GM21381 (cell line): Measurements from ENCODE around the gene CD7.

Source experiments
- ATAC-seq: cut with Tn5 transposase; IDR thresholded peaks from one replicate; pipeline ENCODE4 v1.9.1; 2021; ENCODE audit warnings: mild to moderate bottlenecking, moderate library complexity; ENCODE audit not compliant: unreplicated experiment

CD7 gene

GRCh38 chr17:82316651-82317393 lies 586 bp downstream of the CD7 start:
- ATAC-seq, result no peak

GRCh38 chr17:82315703-82316358 lies 1.6 kb downstream of the CD7 start:
- no peak for ATAC-seq

- ATAC-seq, result no peak
Observed at GRCh38 chr17:82314727-82315605, 2.4 kb downstream of the CD7 start.

DNA sequence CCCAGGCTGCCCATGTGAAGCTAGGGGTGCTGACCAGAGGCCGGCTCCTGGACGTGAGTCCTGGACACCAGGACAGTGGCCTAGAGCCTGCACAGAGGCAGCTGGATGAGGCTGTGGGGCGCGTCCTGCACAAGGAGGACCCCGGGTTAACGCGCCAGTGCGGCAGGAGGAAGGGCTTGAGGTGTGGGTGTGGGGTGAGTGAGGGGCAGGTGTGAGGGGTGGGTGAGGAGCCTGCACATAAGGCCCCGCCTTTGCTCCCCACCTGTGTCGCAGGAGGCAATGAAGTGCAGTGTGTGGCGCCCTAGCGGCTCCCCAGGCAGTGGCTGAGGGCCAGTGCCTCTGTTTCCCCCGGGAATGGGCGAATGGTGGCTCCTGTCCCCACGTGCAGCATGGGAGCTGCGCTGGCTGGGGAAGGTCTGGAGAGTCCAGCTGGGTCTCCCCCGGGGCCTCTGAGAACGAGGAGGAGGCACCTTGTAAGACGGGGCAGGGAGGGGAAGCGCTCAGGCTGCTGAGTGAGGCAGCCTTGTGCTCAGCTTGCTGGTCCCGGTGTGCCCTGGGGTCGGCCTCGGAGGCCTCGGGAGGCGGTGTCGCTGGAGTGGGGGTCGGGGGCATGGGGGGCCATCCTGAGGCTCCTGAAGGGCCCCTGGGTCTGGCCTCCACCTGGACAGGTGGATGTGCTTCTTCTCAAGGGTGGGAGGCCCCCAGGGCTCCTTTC lies 3.2 kb downstream of the CD7 start:
- ATAC-seq, result no peak

- no peak for ATAC-seq
Observed at GRCh38 chr17:82313195-82314011, 4.0 kb downstream of the CD7 start.

DNA sequence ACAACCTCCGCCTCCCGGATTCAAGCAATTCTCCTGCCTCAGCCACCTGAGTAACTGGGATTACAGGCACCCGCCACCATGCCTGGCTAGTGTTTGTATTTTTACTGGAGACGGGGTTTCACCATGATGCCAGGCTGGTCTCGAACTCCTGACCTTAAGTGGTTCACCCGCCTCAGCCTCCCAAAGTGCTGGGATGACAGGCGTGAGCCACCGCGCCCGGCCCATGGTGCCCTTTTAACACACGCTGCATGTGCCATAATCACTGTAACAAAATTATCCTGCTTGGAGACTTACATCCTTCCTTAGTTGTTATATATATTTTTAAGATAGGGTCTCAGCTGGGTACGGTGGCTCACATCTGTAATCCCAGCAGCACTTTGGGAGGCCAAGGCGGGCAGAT lies 5.4 kb downstream of the CD7 start:
- ATAC-seq, result no peak

- ATAC-seq, result no peak
Observed at GRCh38 chr17:82310877-82311276, 6.5 kb downstream of the CD7 start.

DNA sequence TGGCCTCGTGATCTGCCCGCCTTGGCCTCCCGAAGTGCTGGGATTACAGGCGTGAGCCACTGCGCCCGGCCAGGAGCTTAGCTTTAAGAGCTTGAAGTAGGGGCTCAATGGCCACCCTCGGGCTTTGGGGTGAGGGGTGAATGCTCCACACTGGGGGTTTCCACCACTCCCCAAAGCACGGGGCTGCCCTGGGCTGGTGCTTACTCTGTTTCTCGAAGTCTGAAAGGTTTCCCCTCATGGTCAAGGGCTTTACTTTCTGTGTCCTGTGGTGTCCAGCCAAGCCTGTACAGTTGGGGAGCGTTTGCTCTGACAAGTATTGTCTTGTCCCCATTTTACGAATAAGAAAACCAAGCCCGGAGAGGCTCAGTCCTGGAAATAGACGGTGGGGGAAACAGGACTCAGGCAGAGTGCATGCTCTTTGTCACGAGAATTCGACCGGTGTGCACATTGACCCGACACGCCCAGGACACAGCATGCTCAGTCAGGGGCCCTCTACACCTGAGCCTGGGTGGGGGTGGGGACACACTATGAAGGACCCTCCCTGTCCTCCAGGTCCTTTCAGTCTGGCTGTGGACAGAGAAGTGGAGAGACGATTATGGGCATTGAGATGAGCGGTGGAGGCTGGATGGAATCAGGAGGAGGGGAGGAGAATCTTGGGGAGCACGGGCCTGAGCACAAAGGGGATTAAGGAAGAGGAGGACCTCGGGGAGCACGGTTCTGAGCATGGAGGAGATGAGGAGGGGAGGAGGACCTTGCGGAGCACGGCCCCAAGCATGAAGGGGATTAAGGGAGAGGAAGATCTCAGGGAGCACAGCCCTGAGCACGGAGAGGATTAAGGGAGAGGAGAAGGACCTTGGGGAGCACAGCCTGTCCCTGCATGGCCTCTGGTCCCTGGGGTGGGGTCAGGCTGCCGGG lies 7.5 kb downstream of the CD7 start:
- no peak for ATAC-seq

- no peak for ATAC-seq
Observed at GRCh38 chr17:82305727-82306300, 11.6 kb downstream of the CD7 start.

- no peak for ATAC-seq
Observed at GRCh38 chr17:82304826-82305726, 12.3 kb downstream of the CD7 start.

GRCh38 chr17:82303944-82304808 lies 13.2 kb downstream of the CD7 start:
- no peak for ATAC-seq

GRCh38 chr17:82302991-82303943 lies 14.1 kb downstream of the CD7 start:
- no peak for ATAC-seq

DNA sequence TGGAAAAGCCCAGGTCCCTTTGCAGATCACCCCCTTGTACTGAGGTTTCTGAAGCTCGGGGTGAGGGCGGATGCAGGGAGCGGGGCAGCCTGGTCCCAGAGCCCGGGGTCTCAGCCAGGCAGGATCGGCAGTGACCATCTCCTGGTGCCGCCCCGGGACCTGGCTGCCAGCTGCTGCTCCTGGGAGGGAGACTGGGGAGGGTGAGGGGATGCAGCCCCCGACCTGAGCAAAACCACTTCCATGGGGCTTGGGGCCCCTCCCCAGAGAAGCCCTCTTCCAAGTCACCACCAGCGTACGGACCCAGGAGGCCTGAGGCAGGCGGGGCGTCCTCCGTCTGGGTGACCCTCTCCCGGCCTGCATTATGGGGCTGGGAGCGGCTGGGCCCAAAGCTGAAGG lies 14.8 kb downstream of the CD7 start:
- ATAC-seq, result no peak

- ATAC-seq, result no peak
Observed at GRCh38 chr17:82301916-82302567, 15.4 kb downstream of the CD7 start.

GRCh38 chr17:82301300-82301915 lies 16.0 kb downstream of the CD7 start:
- no peak for ATAC-seq
